ENCODE measurements around the gene MGAT3. TPM values are rescaled to one million over a fixed set of nuclear protein-coding genes. Genes with fewer than 3 reads are reported as not detected.

Gene MGAT3
- total RNA-seq, 4 donors from 2014 or later: 0.55 to 1.0 (median 0.59) TPM

GRCh38 chr22:39491696-39492095 is 34.9 kb downstream of the MGAT3 start:
- ATAC-seq (no peak), DNase-seq (no peak)
- Histone ChIP-seq H3K36me3 (no peaks in the 10 kb centered on the region), H3K4me3 (no peak overlapping the region), H3K27me3 (no peaks in the 10 kb centered on the region), H3K27ac (no peak overlapping the region), H3K9me3 (no peaks in the 10 kb centered on the region), H3K4me1 (peaks cover 0 to 7% of the 10 kb centered on the region in 2 donors)
- intact Hi-C loops (cut with DNase I; ENCODE audit: low total_unique reads): no loop called here
- in situ Hi-C loops (cut with MboI; ENCODE audit: low sequenced_read_pairs in 4 of 4): no loop called here
- TF ChIP-seq POLR2A (IDR thresholded peaks at IDR 0.05): no peak
- no peak for TF ChIP-seq CTCF (IDR thresholded peaks at IDR 0.05 in 4 of 5, conservative IDR thresholded peaks at IDR 0.05 in 1 of 5)

- DNase-seq (no peak), ATAC-seq (no peak)
- H3K4me3 ChIP-seq: no peak overlapping the region
- intact Hi-C loops (cut with DNase I; ENCODE audit: low total_unique reads) (no loop called here), in situ Hi-C loops (cut with MboI; ENCODE audit: low sequenced_read_pairs in 4 of 4) (no loop called here)
- no peaks in the 10 kb centered on the region for H3K27me3 ChIP-seq
- H3K4me1 ChIP-seq: peaks cover 0 to 12% of the 10 kb centered on the region in 2 donors
- no peaks in the 10 kb centered on the region for H3K9me3 ChIP-seq
- H3K36me3 ChIP-seq: no peaks in the 10 kb centered on the region
- TF ChIP-seq CTCF (IDR thresholded peaks at IDR 0.05 in 4 of 5, conservative IDR thresholded peaks at IDR 0.05 in 1 of 5) (no peak), POLR2A (IDR thresholded peaks at IDR 0.05) (no peak)
- no peak overlapping the region for H3K27ac ChIP-seq
Observed at GRCh38 chr22:39492186-39492585, 35.4 kb downstream of the MGAT3 start.

- intact Hi-C loops (cut with DNase I; ENCODE audit: low total_unique reads) (loop anchor here (1.0 kb wide), 1 partner anchor 36 kb away; no protein-coding TSS in a partner anchor), in situ Hi-C loops (cut with MboI; ENCODE audit: low sequenced_read_pairs in 4 of 4) (no loop called here)
- H3K4me1 ChIP-seq: peaks cover 0 to 17% of the 10 kb centered on the region in 2 donors
Observed at GRCh38 chr22:39493759-39494158, 36.9 kb downstream of the MGAT3 start.

GRCh38 chr22:39494471-39495120 is 37.8 kb downstream of the MGAT3 start:
- intact Hi-C loops (cut with DNase I; ENCODE audit: low total_unique reads): loop anchor here (5.0 kb wide), 1 partner anchor 1262 kb away; no protein-coding TSS in a partner anchor
- in situ Hi-C loops (cut with MboI; ENCODE audit: low sequenced_read_pairs in 4 of 4): no loop called here
- TF ChIP-seq CTCF (IDR thresholded peaks at IDR 0.05 in 4 of 5, conservative IDR thresholded peaks at IDR 0.05 in 1 of 5) (no peak), POLR2A (IDR thresholded peaks at IDR 0.05) (no peak)
- ATAC-seq (no peak), DNase-seq (no peak)
- Histone ChIP-seq H3K27ac (no peak overlapping the region), H3K36me3 (no peaks in the 10 kb centered on the region), H3K27me3 (no peaks in the 10 kb centered on the region), H3K9me3 (no peaks in the 10 kb centered on the region), H3K4me3 (no peak overlapping the region), H3K4me1 (peaks cover 0 to 21% of the 10 kb centered on the region in 2 donors)

More at GRCh38 chr22:39493759-39494158, 36.9 kb downstream of the MGAT3 start:
- no peak for ATAC-seq
- H3K9me3 ChIP-seq: no peaks in the 10 kb centered on the region
- H3K4me3 ChIP-seq: no peak overlapping the region
- H3K27me3 ChIP-seq: no peaks in the 10 kb centered on the region
- H3K36me3 ChIP-seq: no peaks in the 10 kb centered on the region
- TF ChIP-seq CTCF (IDR thresholded peaks at IDR 0.05 in 4 of 5, conservative IDR thresholded peaks at IDR 0.05 in 1 of 5) (no peak), POLR2A (IDR thresholded peaks at IDR 0.05) (no peak)
- DNase-seq: no peak
- H3K27ac ChIP-seq: no peak overlapping the region

All from gastrocnemius medialis (tissue), 4 donors.